Neural cell (in vitro differentiated cells): ENCODE measurements around the gene ADAMTS2. TPM values are rescaled to one million over a fixed set of nuclear protein-coding genes. Genes with fewer than 3 reads are reported as not detected.

Source experiments
- H2AFZ ChIP-seq: fragments of 200-600, 300-800 bp; sonication (generic), shearing (Covaris generic); 2 replicates; pipeline ENCODE4 v1.6.0; 2014; ENCODE audit warnings: low read depth, mild to moderate bottlenecking, antibody characterized with exemption, low read length, moderate library complexity
- H3F3A ChIP-seq: fragments of 200-600 bp; shearing (Covaris generic); 2 replicates; pipeline ENCODE4 v1.6.1; 2016; ENCODE audit warnings: mild to moderate bottlenecking, moderate library complexity, mixed read lengths, antibody characterized with exemption, low read length; ENCODE audit not compliant: insufficient read depth, poor library complexity, severe bottlenecking
- H3K27ac ChIP-seq: fragments of 200-600, 300-800 bp; sonication (generic), shearing (Covaris generic); 2 replicates; pipeline ENCODE4 v1.5.1; 2014; ENCODE audit warnings: mild to moderate bottlenecking, low read length, moderate library complexity
- H3K27me3 ChIP-seq: fragments of 300-800, 200-600 bp; sonication (generic), shearing (Covaris generic); 2 replicates; pipeline ENCODE4 v1.6.0; 2014; ENCODE audit warnings: mild to moderate bottlenecking, low read depth, low read length, moderate library complexity; ENCODE audit not compliant: insufficient read depth
- H3K36me3 ChIP-seq: fragments of 300-800, 200-600 bp; sonication (generic), shearing (Covaris generic); 2 replicates; pipeline ENCODE4 v1.5.1; 2014; ENCODE audit warnings: mild to moderate bottlenecking, antibody characterized with exemption, low read length, moderate library complexity; ENCODE audit not compliant: insufficient read depth
- H3K4me2 ChIP-seq: fragments of 300-800, 200-600 bp; sonication (generic), shearing (Covaris generic); 2 replicates; pipeline ENCODE4 v1.6.0; 2014; ENCODE audit warnings: mild to moderate bottlenecking, low read length
- H3K4me3 ChIP-seq: fragments of 300-800, 200-600 bp; sonication (generic), shearing (Covaris generic); 2 replicates; pipeline ENCODE4 v1.5.1; 2014; ENCODE audit warnings: mild to moderate bottlenecking, low read length, moderate library complexity
- H3K79me2 ChIP-seq: fragments of 200-600 bp; shearing (Covaris generic); replicated peaks from 2 replicates; pipeline ENCODE4 v1.6.0; 2014; ENCODE audit warnings: mild to moderate bottlenecking, low read length, moderate library complexity; ENCODE audit not compliant: insufficient read depth
- H3K9ac ChIP-seq: fragments of 300-800, 200-600 bp; sonication (generic), shearing (Covaris generic); 2 replicates; pipeline ENCODE4 v1.6.1; 2016; ENCODE audit warnings: mild to moderate bottlenecking, low read length, mixed read lengths
- H3K9me2 ChIP-seq: fragments of 200-600 bp; shearing (Covaris generic); 2 replicates; pipeline ENCODE4 v1.6.1; 2016; ENCODE audit warnings: mild to moderate bottlenecking, low read length, mixed read lengths; ENCODE audit not compliant: insufficient read depth
- H3K9me3 ChIP-seq: fragments of 200-600, 300-800 bp; sonication (generic), shearing (Covaris generic); 2 replicates; pipeline ENCODE4 v1.6.1; 2016; ENCODE audit warnings: mild to moderate bottlenecking, mixed run types, low read length, moderate library complexity, mixed read lengths
- H4K20me1 ChIP-seq: fragments of 200-600 bp; shearing (Covaris generic); 2 replicates; pipeline ENCODE4 v1.6.1; 2016; ENCODE audit warnings: mild to moderate bottlenecking, mixed run types; ENCODE audit not compliant: insufficient read depth
- CTCF ChIP-seq: fragments of 450-650 bp; IDR thresholded peaks from 2 replicates; pipeline ENCODE4 v1.5.1; 2014; ENCODE audit warnings: antibody characterized with exemption, mild to moderate bottlenecking, moderate library complexity; ENCODE audit not compliant: poor library complexity, severe bottlenecking
- EP300 ChIP-seq: fragments of 450-650 bp; conservative IDR thresholded peaks from 2 replicates; pipeline ENCODE4 v1.6.1; 2014; ENCODE audit warnings: antibody characterized with exemption, mild to moderate bottlenecking, moderate library complexity; ENCODE audit not compliant: poor library complexity, severe bottlenecking
- EZH2 ChIP-seq: fragments of 200-600, 300-800 bp; shearing (Covaris generic), sonication (generic); IDR thresholded peaks from 2 replicates; pipeline ENCODE4 v1.6.1; 2014; ENCODE audit warnings: antibody characterized with exemption, low read length, borderline replicate concordance, mild to moderate bottlenecking; ENCODE audit not compliant: insufficient read depth, poor library complexity, severe bottlenecking
- MXI1 ChIP-seq: fragments of 450-650 bp; conservative IDR thresholded peaks from 2 replicates; pipeline ENCODE4 v1.6.1; 2014; ENCODE audit warnings: antibody characterized with exemption, mild to moderate bottlenecking; ENCODE audit not compliant: poor library complexity, severe bottlenecking
- POLR2AphosphoS5 ChIP-seq: IDR thresholded peaks from 2 replicates; pipeline ENCODE4 v1.6.1; 2012
- RAD21 ChIP-seq: fragments of 450-650 bp; conservative IDR thresholded peaks from 2 replicates; pipeline ENCODE4 v1.6.1; 2014; ENCODE audit warnings: antibody characterized with exemption, mild to moderate bottlenecking, moderate library complexity
- REST ChIP-seq: IDR thresholded peaks from 2 replicates; pipeline ENCODE4 v1.6.1; 2012; ENCODE audit warnings: borderline replicate concordance
- SMC3 ChIP-seq: fragments of 450-650 bp; conservative IDR thresholded peaks from 2 replicates; pipeline ENCODE4 v1.6.1; 2014; ENCODE audit warnings: antibody characterized with exemption, mild to moderate bottlenecking, moderate library complexity; ENCODE audit not compliant: poor library complexity
- TAF1 ChIP-seq: IDR thresholded peaks from 2 replicates; pipeline ENCODE4 v1.6.1; 2012; ENCODE audit warnings: low read depth
- polyA plus RNA-seq: library from polyadenylated mRNA; depleted of rRNA; stranded (reverse); fragments of >200 nt; gene quantifications from 2 replicates; pipeline ENCODE4 v1.2.3, GENCODE V29; 2014

Gene ADAMTS2
- polyA plus RNA-seq, 1 donor from 2014 or later, result 0.61 TPM

GRCh38 chr5:179126506-179126991, 218.7 kb downstream of the ADAMTS2 start:
- H2AFZ ChIP-seq, result no peak overlapping the region
- no peaks in the 10 kb centered on the region for H3K27me3 ChIP-seq
- no peaks in the 10 kb centered on the region for H3K79me2 ChIP-seq
- TF ChIP-seq SMC3 (no peak), RAD21 (no peak), REST (no peak), EP300 (no peak), MXI1 (no peak), EZH2 (no peak), CTCF (no peak)
- no peaks in the 10 kb centered on the region for H3F3A ChIP-seq
- H3K27ac ChIP-seq, result no peak overlapping the region
- no peaks in the 10 kb centered on the region for H3K9me3 ChIP-seq
- no peaks in the 10 kb centered on the region for H4K20me1 ChIP-seq
- no peak overlapping the region for H3K4me2 ChIP-seq
- H3K4me3 ChIP-seq, result no peak overlapping the region
- H3K36me3 ChIP-seq, result no peaks in the 10 kb centered on the region
- no peak overlapping the region for H3K9ac ChIP-seq
- no peaks in the 10 kb centered on the region for H3K9me2 ChIP-seq

- Histone ChIP-seq H3K27ac (no peak overlapping the region), H2AFZ (no peak overlapping the region), H3K4me2 (no peak overlapping the region), H3K9me3 (no peaks in the 10 kb centered on the region), H3K36me3 (no peaks in the 10 kb centered on the region), H3K9me2 (no peaks in the 10 kb centered on the region), H3K79me2 (no peaks in the 10 kb centered on the region), H4K20me1 (no peaks in the 10 kb centered on the region), H3K27me3 (no peaks in the 10 kb centered on the region), H3K9ac (no peak overlapping the region), H3F3A (no peaks in the 10 kb centered on the region), H3K4me3 (no peak overlapping the region)
- TF ChIP-seq REST (no peak), RAD21 (no peak), EP300 (no peak), TAF1 (no peak), MXI1 (no peak), CTCF (no peak), SMC3 (no peak), EZH2 (no peak), POLR2AphosphoS5 (no peak)
Measured at GRCh38 chr5:179125789-179126505, 219.3 kb downstream of the ADAMTS2 start.
